B cell (primary cell): ENCODE results near the gene RNU5B-1.

Experiments used
- EZH2 ChIP-seq: IDR thresholded peaks from 2 replicates; pipeline ENCODE4 v1.6.1; 2012; ENCODE audit warnings: borderline replicate concordance, low read depth, mild to moderate bottlenecking, moderate library complexity, low read length; ENCODE audit not compliant: insufficient read depth, poor library complexity, severe bottlenecking
- TF ChIP-seq, protein P1 (sequence below): fragments of 200-600 bp; IDR thresholded peaks from one replicate; pipeline ENCODE4 v1.8.0; 2022; ENCODE audit warnings: antibody characterized with exemption, mild to moderate bottlenecking

DNA sequence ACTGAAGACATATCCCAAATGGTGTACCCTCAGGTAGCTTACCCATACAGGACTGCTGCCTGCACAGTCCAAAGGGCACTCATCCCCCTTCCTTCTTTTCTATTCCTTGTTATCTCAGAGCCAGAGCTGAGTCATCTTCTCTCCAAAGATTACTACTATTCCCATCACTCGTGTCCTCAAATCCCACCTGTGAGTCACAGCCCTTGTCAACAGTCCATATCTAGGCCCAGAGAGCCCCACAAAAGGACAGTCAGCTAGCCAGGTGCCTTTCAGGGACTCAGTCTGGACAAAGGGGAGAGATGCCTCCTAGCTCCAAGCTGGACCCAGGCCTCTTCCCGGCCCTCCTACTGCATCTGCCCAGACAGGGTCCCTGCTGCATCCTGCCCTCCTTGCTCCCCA lies 28.8 kb upstream of the RNU5B-1 start:
- TF ChIP-seq, protein P1, sequence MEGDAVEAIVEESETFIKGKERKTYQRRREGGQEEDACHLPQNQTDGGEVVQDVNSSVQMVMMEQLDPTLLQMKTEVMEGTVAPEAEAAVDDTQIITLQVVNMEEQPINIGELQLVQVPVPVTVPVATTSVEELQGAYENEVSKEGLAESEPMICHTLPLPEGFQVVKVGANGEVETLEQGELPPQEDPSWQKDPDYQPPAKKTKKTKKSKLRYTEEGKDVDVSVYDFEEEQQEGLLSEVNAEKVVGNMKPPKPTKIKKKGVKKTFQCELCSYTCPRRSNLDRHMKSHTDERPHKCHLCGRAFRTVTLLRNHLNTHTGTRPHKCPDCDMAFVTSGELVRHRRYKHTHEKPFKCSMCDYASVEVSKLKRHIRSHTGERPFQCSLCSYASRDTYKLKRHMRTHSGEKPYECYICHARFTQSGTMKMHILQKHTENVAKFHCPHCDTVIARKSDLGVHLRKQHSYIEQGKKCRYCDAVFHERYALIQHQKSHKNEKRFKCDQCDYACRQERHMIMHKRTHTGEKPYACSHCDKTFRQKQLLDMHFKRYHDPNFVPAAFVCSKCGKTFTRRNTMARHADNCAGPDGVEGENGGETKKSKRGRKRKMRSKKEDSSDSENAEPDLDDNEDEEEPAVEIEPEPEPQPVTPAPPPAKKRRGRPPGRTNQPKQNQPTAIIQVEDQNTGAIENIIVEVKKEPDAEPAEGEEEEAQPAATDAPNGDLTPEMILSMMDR = no peak
- no peak for TF ChIP-seq EZH2
